HG03558 (cell line): ENCODE results near the gene PIAS3.
"Not testable (repeated sequence)": the region's sequence is repeated elsewhere in the genome, so short reads cannot be mapped to it uniquely, and the experiment has no call there.

Experiments
- ATAC-seq: cut with Tn5 transposase; IDR thresholded peaks from one replicate; pipeline ENCODE4 v1.9.1; 2021; ENCODE audit warnings: moderate number of reproducible peaks; ENCODE audit not compliant: unreplicated experiment; ENCODE audit errors: extremely low read depth

Gene PIAS3

GRCh38 chr1:145877923-145878486 is 19.1 kb upstream of the PIAS3 start:
- no peak for ATAC-seq

- no peak for ATAC-seq
Observed at GRCh38 chr1:145874646-145875045, 15.8 kb upstream of the PIAS3 start.

- ATAC-seq = no peak
Observed at GRCh38 chr1:145871994-145872924, 13.4 kb upstream of the PIAS3 start.

GRCh38 chr1:145868232-145868631 is 9.4 kb upstream of the PIAS3 start:
- no peak for ATAC-seq

GRCh38 chr1:145863282-145864018 is 4.6 kb upstream of the PIAS3 start:
- no peak for ATAC-seq

GRCh38 chr1:145859491-145860023 is 676 bp upstream of the PIAS3 start:
- ATAC-seq = peak; percentile 29

- ATAC-seq = no peak
Observed at GRCh38 chr1:145858238-145858900, 512 bp downstream of the PIAS3 start.

GRCh38 chr1:145857170-145857569 is 1.7 kb downstream of the PIAS3 start:
- no peak for ATAC-seq

- ATAC-seq = no peak
Observed at GRCh38 chr1:145855426-145855948, 3.4 kb downstream of the PIAS3 start.

- no peak for ATAC-seq
Observed at GRCh38 chr1:145849356-145850160, 9.3 kb downstream of the PIAS3 start.

GRCh38 chr1:145847827-145848226 is 11.1 kb downstream of the PIAS3 start:
- ATAC-seq = no peak

GRCh38 chr1:145846201-145846612 is 12.7 kb downstream of the PIAS3 start:
- no peak for ATAC-seq

GRCh38 chr1:145845514-145846161 is 13.2 kb downstream of the PIAS3 start, which contains the start of gene NUDT17:
NUDT17 (plus strand) TSS chr1:145845630; CDS start chr1:145845641, 11 bp downstream.
- peak; percentile 23 for ATAC-seq

GRCh38 chr1:145845144-145845513 is 13.8 kb downstream of the PIAS3 start:
- ATAC-seq = peak; percentile 45

GRCh38 chr1:145843031-145843430 is 15.8 kb downstream of the PIAS3 start:
- ATAC-seq = no peak

GRCh38 chr1:145837656-145838055 is 21.2 kb downstream of the PIAS3 start:
- no peak for ATAC-seq

GRCh38 chr1:145830810-145831209 is 28.1 kb downstream of the PIAS3 start:
- ATAC-seq = not testable (repeated sequence)

GRCh38 chr1:145828367-145829026 is 30.4 kb downstream of the PIAS3 start:
- ATAC-seq = no peak
